IMR-90 (cell line): Measurements from ENCODE around the gene OR2A42.
"Not testable (repeated sequence)": the region's sequence is repeated elsewhere in the genome, so short reads cannot be mapped to it uniquely, and the experiment has no call there.

Experiments
- CEBPB ChIP-seq: IDR thresholded peaks from 2 replicates; pipeline ENCODE4 v1.6.1; 2012; ENCODE audit warnings: low read depth, low read length, improper control_type of control experiment
- POLR2A ChIP-seq: IDR thresholded peaks from 2 replicates; pipeline ENCODE4 v1.6.1; 2012; ENCODE audit warnings: mild to moderate bottlenecking, low read depth, low read length
- TF ChIP-seq, protein P1 (sequence below): conservative IDR thresholded peaks from 2 replicates; pipeline ENCODE4 v1.5.1; 2012; ENCODE audit warnings: mild to moderate bottlenecking, low read depth, low read length, improper control_type of control experiment
- TF ChIP-seq, protein P2 (sequence below): fragments of 150-350 bp; IDR thresholded peaks from 2 replicates; pipeline ENCODE4 v1.6.1; 2017; ENCODE audit warnings: mild to moderate bottlenecking, antibody characterized with exemption, low read length, low read depth

DNA sequence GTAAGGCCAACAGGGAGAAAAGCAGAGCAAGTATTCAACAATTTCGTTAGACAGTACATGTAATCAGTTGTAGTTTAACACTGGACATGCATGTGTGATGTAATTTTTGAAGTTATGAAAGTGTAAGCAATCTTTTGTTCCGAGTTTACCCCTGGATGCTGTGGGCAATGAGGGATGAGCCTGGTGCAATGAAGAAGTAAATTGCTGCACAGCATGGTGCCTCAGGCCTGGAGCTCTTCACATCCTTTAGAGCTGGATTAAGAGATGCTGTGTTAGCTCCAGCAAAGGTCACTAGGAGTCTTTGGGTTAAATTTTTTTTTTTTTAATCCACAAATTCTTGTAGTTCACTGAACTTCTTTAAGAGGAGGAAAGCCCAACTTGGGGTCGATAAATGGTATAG, 36.3 kb downstream of the OR2A42 start:
- TF ChIP-seq, protein P1, sequence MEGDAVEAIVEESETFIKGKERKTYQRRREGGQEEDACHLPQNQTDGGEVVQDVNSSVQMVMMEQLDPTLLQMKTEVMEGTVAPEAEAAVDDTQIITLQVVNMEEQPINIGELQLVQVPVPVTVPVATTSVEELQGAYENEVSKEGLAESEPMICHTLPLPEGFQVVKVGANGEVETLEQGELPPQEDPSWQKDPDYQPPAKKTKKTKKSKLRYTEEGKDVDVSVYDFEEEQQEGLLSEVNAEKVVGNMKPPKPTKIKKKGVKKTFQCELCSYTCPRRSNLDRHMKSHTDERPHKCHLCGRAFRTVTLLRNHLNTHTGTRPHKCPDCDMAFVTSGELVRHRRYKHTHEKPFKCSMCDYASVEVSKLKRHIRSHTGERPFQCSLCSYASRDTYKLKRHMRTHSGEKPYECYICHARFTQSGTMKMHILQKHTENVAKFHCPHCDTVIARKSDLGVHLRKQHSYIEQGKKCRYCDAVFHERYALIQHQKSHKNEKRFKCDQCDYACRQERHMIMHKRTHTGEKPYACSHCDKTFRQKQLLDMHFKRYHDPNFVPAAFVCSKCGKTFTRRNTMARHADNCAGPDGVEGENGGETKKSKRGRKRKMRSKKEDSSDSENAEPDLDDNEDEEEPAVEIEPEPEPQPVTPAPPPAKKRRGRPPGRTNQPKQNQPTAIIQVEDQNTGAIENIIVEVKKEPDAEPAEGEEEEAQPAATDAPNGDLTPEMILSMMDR = not testable (repeated sequence)
- not testable (repeated sequence) for TF ChIP-seq CEBPB, POLR2A
- TF ChIP-seq, protein P2, sequence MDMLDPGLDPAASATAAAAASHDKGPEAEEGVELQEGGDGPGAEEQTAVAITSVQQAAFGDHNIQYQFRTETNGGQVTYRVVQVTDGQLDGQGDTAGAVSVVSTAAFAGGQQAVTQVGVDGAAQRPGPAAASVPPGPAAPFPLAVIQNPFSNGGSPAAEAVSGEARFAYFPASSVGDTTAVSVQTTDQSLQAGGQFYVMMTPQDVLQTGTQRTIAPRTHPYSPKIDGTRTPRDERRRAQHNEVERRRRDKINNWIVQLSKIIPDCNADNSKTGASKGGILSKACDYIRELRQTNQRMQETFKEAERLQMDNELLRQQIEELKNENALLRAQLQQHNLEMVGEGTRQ = not testable (repeated sequence)
